ENCODE results near the gene FAM171A2. TPM values are rescaled to one million over a fixed set of nuclear protein-coding genes. Genes with fewer than 3 reads are reported as not detected.
"Not testable (repeated sequence)": the region's sequence is repeated elsewhere in the genome, so short reads cannot be mapped to it uniquely, and the experiment has no call there.

The FAM171A2 gene
- total RNA-seq, 1 experiment from 2014 or later: 27.5 TPM

DNA sequence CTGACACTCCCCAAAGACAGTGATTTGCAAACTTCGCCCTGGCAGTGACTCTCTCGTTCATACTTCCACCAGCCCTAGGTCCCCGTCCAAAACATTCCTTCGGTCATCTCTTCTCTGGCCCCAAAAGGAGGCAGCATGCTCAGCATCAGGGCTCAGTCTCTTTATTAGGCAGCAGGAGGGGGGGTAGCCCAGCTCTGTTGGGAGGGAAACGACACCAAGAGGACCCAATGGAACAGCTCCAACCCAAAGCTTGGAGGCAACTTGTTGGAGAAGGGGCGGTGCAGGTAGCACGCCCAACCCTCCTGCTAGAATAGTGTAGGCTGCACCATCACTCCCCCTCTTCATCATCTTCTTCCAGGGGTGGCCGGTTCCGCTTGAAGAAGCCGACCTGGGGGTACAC is 8.4 kb upstream of the FAM171A2 start:
- no peak overlapping the region for H3T11ph ChIP-seq (ENCODE audit: low read length)
- DNase-seq: peak; percentile 56
- H3K23me2 ChIP-seq (ENCODE audit: insufficient read length, low read depth, low read length, poor library complexity, severe bottlenecking): peaks cover 5% of the 10 kb centered on the region
- no peak overlapping the region for H4K5ac ChIP-seq (ENCODE audit: insufficient read length, low read depth, low read length)
- Mint-ChIP-seq H3K4me1 (peaks cover 18 to 39% of the 10 kb centered on the region in 2 experiments), H3K27me3 (ENCODE audit: low read depth) (peaks cover 7% of the 10 kb centered on the region), H3K36me3 (ENCODE audit: insufficient read depth in 1 of 3, low read depth in 3 of 3) (no peaks in the 10 kb centered on the region), H3K27ac (no peak overlapping the region), H3K9me3 (no peaks in the 10 kb centered on the region; a peak in 2 of 5 replicates), H3K4me3 (no peak overlapping the region)
- H3K14ac ChIP-seq (ENCODE audit: insufficient read depth, low read length): no peak overlapping the region
- no peak overlapping the region for H3K4me2 ChIP-seq (ENCODE audit: insufficient read depth, insufficient read length, low read length)
- WGBS (ENCODE audit: extremely low coverage, insufficient read length, low lambda C conversion rate): no CpG with 5 or more reads among the region's 10 CpGs
- H2AFZ ChIP-seq (ENCODE audit: low read length): no peak overlapping the region
- no peak overlapping the region for H2BK5ac ChIP-seq (ENCODE audit: insufficient read length, low read length)
- no peak overlapping the region for H2BK15ac ChIP-seq (ENCODE audit: low read depth, low read length)
- no peaks in the 10 kb centered on the region for H4K20me1 ChIP-seq (ENCODE audit: control insufficient read depth, insufficient read depth, insufficient read length)
- no peak overlapping the region for H4K8ac ChIP-seq (replicated peaks; ENCODE audit: insufficient read length, low read depth, low read length)
- no peaks in the 10 kb centered on the region for H3K79me1 ChIP-seq (ENCODE audit: insufficient read depth, low read depth, low read length, poor library complexity, severe bottlenecking)
- H3K79me2 ChIP-seq (ENCODE audit: insufficient read depth, low read length): no peaks in the 10 kb centered on the region
- no peak overlapping the region for H2BK12ac ChIP-seq (ENCODE audit: insufficient read length, low read depth, low read length)
- no peak overlapping the region for H3K9ac ChIP-seq (ENCODE audit: extremely low read depth, insufficient read length, low read length)
- H3K4ac ChIP-seq (ENCODE audit: low read depth, low read length): no peak overlapping the region
- no peak overlapping the region for H3K18ac ChIP-seq (ENCODE audit: insufficient read length, low read depth, low read length)
- H3K27me3 ChIP-seq (ENCODE audit: insufficient read depth, low read length): no peaks in the 10 kb centered on the region; the same call in 1 of the 2 replicates
- H3K27ac ChIP-seq (ENCODE audit: insufficient read length, low read depth, low read length): no peak overlapping the region
- H4K91ac ChIP-seq (ENCODE audit: insufficient read length, low read depth, low read length): no peak overlapping the region
- H2BK20ac ChIP-seq (ENCODE audit: low read depth, low read length, poor library complexity, severe bottlenecking): no peak overlapping the region
- H3K56ac ChIP-seq (ENCODE audit: insufficient read length, low read depth, low read length): no peak overlapping the region
- no peak overlapping the region for H2BK120ac ChIP-seq (ENCODE audit: low read depth, low read length, poor library complexity, severe bottlenecking)
- peaks cover 8% of the 10 kb centered on the region for H3K4me1 ChIP-seq (ENCODE audit: insufficient read depth, low read length)
- no peak overlapping the region for H2AK5ac ChIP-seq (ENCODE audit: insufficient read length, low read length)
- no peaks in the 10 kb centered on the region for H3K9me3 ChIP-seq (ENCODE audit: control insufficient read depth, low read depth, low read length)
- TF ChIP-seq, protein P1, sequence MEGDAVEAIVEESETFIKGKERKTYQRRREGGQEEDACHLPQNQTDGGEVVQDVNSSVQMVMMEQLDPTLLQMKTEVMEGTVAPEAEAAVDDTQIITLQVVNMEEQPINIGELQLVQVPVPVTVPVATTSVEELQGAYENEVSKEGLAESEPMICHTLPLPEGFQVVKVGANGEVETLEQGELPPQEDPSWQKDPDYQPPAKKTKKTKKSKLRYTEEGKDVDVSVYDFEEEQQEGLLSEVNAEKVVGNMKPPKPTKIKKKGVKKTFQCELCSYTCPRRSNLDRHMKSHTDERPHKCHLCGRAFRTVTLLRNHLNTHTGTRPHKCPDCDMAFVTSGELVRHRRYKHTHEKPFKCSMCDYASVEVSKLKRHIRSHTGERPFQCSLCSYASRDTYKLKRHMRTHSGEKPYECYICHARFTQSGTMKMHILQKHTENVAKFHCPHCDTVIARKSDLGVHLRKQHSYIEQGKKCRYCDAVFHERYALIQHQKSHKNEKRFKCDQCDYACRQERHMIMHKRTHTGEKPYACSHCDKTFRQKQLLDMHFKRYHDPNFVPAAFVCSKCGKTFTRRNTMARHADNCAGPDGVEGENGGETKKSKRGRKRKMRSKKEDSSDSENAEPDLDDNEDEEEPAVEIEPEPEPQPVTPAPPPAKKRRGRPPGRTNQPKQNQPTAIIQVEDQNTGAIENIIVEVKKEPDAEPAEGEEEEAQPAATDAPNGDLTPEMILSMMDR (conservative IDR thresholded peaks at IDR 0.05): no peak
- H3K23ac ChIP-seq (ENCODE audit: insufficient read length, low read depth, low read length): no peak overlapping the region

DNA sequence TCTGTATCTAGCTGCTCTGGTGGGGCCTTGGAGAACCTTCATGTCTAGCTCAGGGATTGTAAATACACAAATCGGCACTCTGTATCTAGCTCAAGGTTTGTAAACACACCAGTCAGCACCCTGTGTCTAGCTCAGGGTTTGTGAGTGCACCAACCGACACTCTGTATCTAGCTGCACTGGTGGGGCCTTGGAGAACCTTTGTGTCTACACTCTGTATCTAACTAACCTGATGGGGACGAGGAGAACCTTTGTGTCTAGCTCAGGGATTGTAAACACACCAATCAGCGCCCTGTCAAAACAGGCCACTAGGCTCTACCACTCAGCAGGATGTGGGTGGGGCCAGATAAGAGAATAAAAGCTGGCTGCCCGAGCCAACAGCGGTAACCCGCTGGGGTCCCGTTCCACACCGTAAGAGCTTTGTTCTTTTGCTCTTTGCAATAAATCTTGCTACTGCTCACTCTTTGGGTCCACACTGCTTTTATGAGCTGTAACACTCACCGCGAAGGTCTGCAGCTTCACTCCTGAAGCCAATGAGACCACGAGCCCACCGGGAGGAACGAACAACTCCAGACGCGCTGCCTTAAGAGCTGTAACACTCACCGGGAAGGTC is 5.9 kb upstream of the FAM171A2 start:
- not testable (repeated sequence) for H3K23ac ChIP-seq (ENCODE audit: insufficient read length, low read depth, low read length); H3K56ac ChIP-seq (ENCODE audit: insufficient read length, low read depth, low read length); H3T11ph ChIP-seq (ENCODE audit: low read length); H3K4ac ChIP-seq (ENCODE audit: low read depth, low read length); H2BK20ac ChIP-seq (ENCODE audit: low read depth, low read length, poor library complexity, severe bottlenecking); H3K9me3 Mint-ChIP-seq; H4K91ac ChIP-seq (ENCODE audit: insufficient read length, low read depth, low read length); H3K18ac ChIP-seq (ENCODE audit: insufficient read length, low read depth, low read length); H2AFZ ChIP-seq (ENCODE audit: low read length); H3K79me2 ChIP-seq (ENCODE audit: insufficient read depth, low read length); H3K36me3 Mint-ChIP-seq (ENCODE audit: insufficient read depth in 1 of 3, low read depth in 3 of 3); H3K14ac ChIP-seq (ENCODE audit: insufficient read depth, low read length); H4K8ac ChIP-seq (replicated peaks; ENCODE audit: insufficient read length, low read depth, low read length); H2BK120ac ChIP-seq (ENCODE audit: low read depth, low read length, poor library complexity, severe bottlenecking); H3K4me2 ChIP-seq (ENCODE audit: insufficient read depth, insufficient read length, low read length); H3K79me1 ChIP-seq (ENCODE audit: insufficient read depth, low read depth, low read length, poor library complexity, severe bottlenecking); H4K5ac ChIP-seq (ENCODE audit: insufficient read length, low read depth, low read length); H4K20me1 ChIP-seq (ENCODE audit: control insufficient read depth, insufficient read depth, insufficient read length); H3K4me1 ChIP-seq (ENCODE audit: insufficient read depth, low read length); H2AK5ac ChIP-seq (ENCODE audit: insufficient read length, low read length); H2BK12ac ChIP-seq (ENCODE audit: insufficient read length, low read depth, low read length); H3K27ac ChIP-seq (ENCODE audit: insufficient read length, low read depth, low read length); H3K4me3 Mint-ChIP-seq; H2BK5ac ChIP-seq (ENCODE audit: insufficient read length, low read length); DNase-seq; H3K9me3 ChIP-seq (ENCODE audit: control insufficient read depth, low read depth, low read length); H2BK15ac ChIP-seq (ENCODE audit: low read depth, low read length); H3K23me2 ChIP-seq (ENCODE audit: insufficient read length, low read depth, low read length, poor library complexity, severe bottlenecking); H3K27me3 ChIP-seq (ENCODE audit: insufficient read depth, low read length); H3K9ac ChIP-seq (ENCODE audit: extremely low read depth, insufficient read length, low read length)
- peak overlapping the region in 2 of 3 experiments; percentile 45 to 48; a peak in 2 of 7 replicates for H3K27ac Mint-ChIP-seq
- WGBS (ENCODE audit: extremely low coverage, insufficient read length, low lambda C conversion rate): no CpG with 5 or more reads among the region's 17 CpGs
- peaks cover 12 to 21% of the 10 kb centered on the region in 2 experiments for H3K4me1 Mint-ChIP-seq
- H3K27me3 Mint-ChIP-seq (ENCODE audit: low read depth): peaks cover 30% of the 10 kb centered on the region

All from H9 (cell line).